SH-SY5Y (cell line): ENCODE data around the gene LINC01488.

Experiments used
- GATA2 ChIP-seq: IDR thresholded peaks from 2 replicates; pipeline ENCODE4 v1.6.1; 2011; ENCODE audit warnings: mild to moderate bottlenecking, low read depth, low read length
- GATA3 ChIP-seq: IDR thresholded peaks from 2 replicates; pipeline ENCODE4 v1.6.1; 2011; ENCODE audit warnings: low read depth, mild to moderate bottlenecking, low read length, moderate library complexity

DNA sequence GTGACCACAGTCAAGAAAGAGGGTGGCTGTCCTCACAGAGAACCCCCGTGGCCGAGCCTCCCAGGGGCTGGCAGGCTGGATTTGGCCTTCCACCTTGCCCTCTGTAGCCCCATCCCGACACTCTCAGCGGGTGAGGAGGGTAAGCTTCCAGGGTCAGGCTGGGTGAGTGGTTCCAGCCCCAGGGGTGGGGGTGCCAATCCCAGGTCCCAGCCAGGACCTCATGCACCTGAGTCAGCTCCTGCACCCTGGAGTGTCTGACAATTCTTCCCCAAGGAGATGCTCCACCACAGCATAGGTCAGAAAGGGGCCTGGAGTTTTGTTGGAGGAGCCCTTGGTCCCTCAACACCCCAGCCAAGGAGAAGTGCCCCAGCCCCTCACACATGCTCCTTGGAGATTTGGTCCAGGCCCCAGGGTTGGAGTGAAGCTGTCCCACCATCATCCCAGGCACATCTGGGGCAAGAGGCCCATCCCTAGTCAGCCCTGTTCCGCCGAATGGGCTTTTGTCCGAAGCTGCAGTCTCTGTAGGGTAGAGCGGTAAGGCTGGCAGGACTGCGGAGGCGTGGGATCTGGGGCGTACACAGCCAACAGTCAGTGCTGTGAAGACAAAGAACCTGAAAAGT is 8.4 kb downstream of the LINC01488 start:
- no peak for TF ChIP-seq GATA3
- TF ChIP-seq GATA2, result no peak
